Nephron progenitor cell (in vitro differentiated cells): ENCODE results near the gene PDE8A.

Experiments
- DNase-seq: peaks from one replicate; pipeline ENCODE4 v3.0.0; 2021
- H3K27ac Mint-ChIP-seq: 2 replicates; pipeline ENCODE4 v1.8.0; 2021; ENCODE audit warnings: mild to moderate bottlenecking, moderate library complexity, mixed read lengths
- H3K27me3 Mint-ChIP-seq: 2 replicates; pipeline ENCODE4 v1.8.0; 2021; ENCODE audit warnings: mild to moderate bottlenecking, low read depth, mixed read lengths; ENCODE audit not compliant: poor library complexity
- H3K36me3 Mint-ChIP-seq: 2 replicates; pipeline ENCODE4 v1.8.0; 2021; ENCODE audit warnings: low read depth, mixed read lengths
- H3K4me1 Mint-ChIP-seq: 2 replicates; pipeline ENCODE4 v1.8.0; 2021; ENCODE audit warnings: mixed read lengths
- H3K4me3 Mint-ChIP-seq: 2 replicates; pipeline ENCODE4 v1.8.0; 2021; ENCODE audit warnings: mild to moderate bottlenecking, moderate library complexity, mixed read lengths
- H3K9me3 Mint-ChIP-seq: 2 replicates; pipeline ENCODE4 v1.8.0; 2021; ENCODE audit warnings: mild to moderate bottlenecking, moderate library complexity, mixed read lengths
- CTCF ChIP-seq: fragments of 200-600 bp; sonication (generic); IDR thresholded peaks from 2 replicates; pipeline ENCODE4 v1.5.0; 2021; ENCODE audit warnings: antibody characterized with exemption

PDE8A gene

GRCh38 chr15:85049805-85050204, 68.1 kb downstream of the PDE8A start:
- TF ChIP-seq CTCF: no peak
- no peak overlapping the region for H3K27ac Mint-ChIP-seq
- no peak overlapping the region for H3K4me3 Mint-ChIP-seq
- DNase-seq: no peak
- peaks cover 15% of the 10 kb centered on the region for H3K9me3 Mint-ChIP-seq
- peaks cover 9% of the 10 kb centered on the region for H3K4me1 Mint-ChIP-seq
- H3K36me3 Mint-ChIP-seq: peaks cover 7% of the 10 kb centered on the region
- H3K27me3 Mint-ChIP-seq: no peaks in the 10 kb centered on the region

- Mint-ChIP-seq H3K4me1 (no peaks in the 10 kb centered on the region), H3K27ac (no peak overlapping the region), H3K4me3 (no peak overlapping the region), H3K36me3 (peaks cover 23% of the 10 kb centered on the region), H3K9me3 (peaks cover 67% of the 10 kb centered on the region), H3K27me3 (peaks cover 6% of the 10 kb centered on the region)
- DNase-seq: no peak
- no peak for TF ChIP-seq CTCF
Measured at GRCh38 chr15:85059734-85060133, 78.1 kb downstream of the PDE8A start.

GRCh38 chr15:85062560-85062959, 80.9 kb downstream of the PDE8A start:
- Mint-ChIP-seq H3K36me3 (peaks cover 11% of the 10 kb centered on the region), H3K9me3 (peaks cover 49% of the 10 kb centered on the region), H3K4me3 (no peak overlapping the region), H3K27ac (no peak overlapping the region), H3K4me1 (no peaks in the 10 kb centered on the region), H3K27me3 (peaks cover 4% of the 10 kb centered on the region)
- no peak for DNase-seq
- TF ChIP-seq CTCF: no peak

- Mint-ChIP-seq H3K9me3 (peaks cover 43% of the 10 kb centered on the region), H3K36me3 (peaks cover 9% of the 10 kb centered on the region), H3K27me3 (peaks cover 3% of the 10 kb centered on the region), H3K27ac (no peak overlapping the region), H3K4me1 (no peaks in the 10 kb centered on the region), H3K4me3 (no peak overlapping the region)
- DNase-seq: no peak
- no peak for TF ChIP-seq CTCF
Measured at GRCh38 chr15:85063088-85063487, 81.4 kb downstream of the PDE8A start.

- H3K4me3 Mint-ChIP-seq: no peak overlapping the region
- H3K36me3 Mint-ChIP-seq: peaks cover 9% of the 10 kb centered on the region
- no peak for DNase-seq
- H3K27me3 Mint-ChIP-seq: peaks cover 3% of the 10 kb centered on the region
- TF ChIP-seq CTCF: no peak
- H3K9me3 Mint-ChIP-seq: peaks cover 38% of the 10 kb centered on the region
- H3K27ac Mint-ChIP-seq: no peak overlapping the region
- H3K4me1 Mint-ChIP-seq: no peaks in the 10 kb centered on the region
Measured at GRCh38 chr15:85063522-85064079, 81.9 kb downstream of the PDE8A start.

- no peak for DNase-seq
- Mint-ChIP-seq H3K9me3 (peaks cover 27% of the 10 kb centered on the region), H3K4me1 (no peaks in the 10 kb centered on the region), H3K4me3 (no peak overlapping the region), H3K36me3 (peaks cover 9% of the 10 kb centered on the region), H3K27ac (no peak overlapping the region), H3K27me3 (peaks cover 3% of the 10 kb centered on the region)
- TF ChIP-seq CTCF: no peak
Measured at GRCh38 chr15:85064710-85065109, 83.1 kb downstream of the PDE8A start.
